Heart left ventricle (tissue), 13 donors: ENCODE data around the gene RALGAPA2.

ENCODE experiments used
- CTCF ChIP-seq, 12 donors: fragments of 200-600 bp; sonication (generic) in 4 of 12; IDR thresholded peaks; one replicate each; pipeline versions ENCODE4 v1.5.0 to v1.8.0; 2018 to 2022; ENCODE audit warnings: antibody characterized with exemption in 12 of 12, mild to moderate bottlenecking in 5 of 12
- POLR2A ChIP-seq, 2 donors: fragments of 450-650 bp; IDR thresholded peaks; one replicate each; pipeline ENCODE4 v1.6.1; 2017; ENCODE audit warnings: antibody characterized with exemption in 2 of 2, mild to moderate bottlenecking in 2 of 2, moderate library complexity in 2 of 2
- donor health status: ischemic (EF 13 %, LVEDD 7.1; RV severe dilation, severe dysfunction).
- donor health status: DM: no; HTN: yes; CAD: no.
- donor health status: DM: no; HTN: no; CAD: no.
- donor health status: ischemic (EF 25% LVEDD 6.9; RV normal size, moderate dysfunction).
- donor health status: ischemic (EF 25% LVEDD 5.7; RV mildly dilated, moderate dysfunction).
- donor health status: ischemic (EF 35%, LVEDD 5.7; RV mildly dilated, moderate dysfunction).
- donor health status: nonischemic (EF 11% LVEDD 7.7; RV severe dilation, severe dysfunction).
- donor health status: DM: yes; HTN: yes; CAD: no.
- donor health status: PGD.
- donor health status: ischemic (EF 29% LVEDD 5.4; RV normal size, mild dysfunction).
- donor health status: nonischemic (EF 23%, LVEDD 6.1; RV moderate dilation, normal function).

GRCh38 chr20:20691477-20692235 lies 20.8 kb downstream of the RALGAPA2 start:
- TF ChIP-seq CTCF (IDR thresholded peaks at IDR 0.05) (no peak), POLR2A (IDR thresholded peaks at IDR 0.05) (no peak)
